ENCODE measurements around the gene CARF. TPM values are rescaled to one million over a fixed set of nuclear protein-coding genes. Genes with fewer than 3 reads are reported as not detected.

Gene CARF
- total RNA-seq, 2 experiments from 2014 or later = 5.2 to 6.6 TPM

DNA sequence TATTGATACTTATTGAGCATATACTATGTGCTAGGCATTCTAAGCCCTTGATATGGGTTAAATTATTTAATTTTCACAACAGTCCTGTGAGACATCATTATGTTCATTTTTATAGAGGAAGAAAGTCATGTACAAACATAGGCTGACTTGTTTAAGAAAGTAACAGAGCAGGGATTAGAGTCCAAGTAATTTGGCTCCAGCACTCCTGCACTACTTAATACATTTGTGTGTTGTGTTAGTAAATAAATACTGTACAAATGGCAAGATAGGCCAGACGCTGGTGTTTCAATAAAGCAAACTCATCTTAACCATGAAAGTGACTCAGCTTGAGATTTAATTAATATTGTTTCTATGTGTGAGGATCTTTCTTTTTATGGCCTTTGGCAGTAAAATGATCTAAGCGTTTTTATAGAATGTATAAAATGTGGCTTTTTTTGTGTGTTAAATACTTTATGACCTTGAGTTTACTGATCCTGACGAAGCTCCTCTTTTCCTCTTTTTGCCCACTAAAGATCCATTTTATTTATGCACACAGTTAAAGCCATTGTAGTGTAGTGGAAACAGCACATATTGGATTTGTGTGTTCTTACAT, 123.9 kb downstream of the CARF start:
- no peaks in the 10 kb centered on the region for H3K27me3 Mint-ChIP-seq
- no peaks in the 10 kb centered on the region for H3K9me3 Mint-ChIP-seq
- peaks cover 17% of the 10 kb centered on the region for H3K4me1 Mint-ChIP-seq (ENCODE audit: low read depth)
- no peak overlapping the region for H3K4me3 Mint-ChIP-seq
- intact Hi-C loops (cut with micrococcal nuclease) = no loop called here
- H3K36me3 Mint-ChIP-seq = peaks cover 6% of the 10 kb centered on the region
- H3K27ac Mint-ChIP-seq = no peak overlapping the region
- no peak for DNase-seq
- ChIA-PET POLR2A (no interaction called here), CTCF (no interaction called here)

Other genes with a start within 250 kb of the CARF start
- 1 to 10 TPM; 5.8 to 6.0 TPM for gene ICA1L, start 40.5 kb upstream of the CARF start, total RNA-seq
- 10 to 100 TPM; 86.1 to 97.8 TPM for gene WDR12, start 602 bp upstream of the CARF start, total RNA-seq
- 10 to 100 TPM; 10.6 to 11.6 TPM for gene NBEAL1, start 102.6 kb downstream of the CARF start, total RNA-seq